Cardiac fibroblast (primary cell): Measurements from ENCODE around the gene IGF2BP2.

Source experiments
- DNase-seq, 2 donors: peaks; one replicate each; pipeline versions ENCODE4 v3.0.0 to v3.0.0-alpha.2; 2010; ENCODE audit warnings: low read depth in 2 of 2
- H3K4me3 ChIP-seq, 2 donors: replicated peaks in 1 of 2; 1 replicate in 1 of 2; 2 replicates in 1 of 2; pipeline ENCODE4 v1.5.1; 2011; ENCODE audit warnings: low read depth in 2 of 2, low read length in 2 of 2, mild to moderate bottlenecking in 2 of 2, moderate library complexity in 1 of 2
- CTCF ChIP-seq: IDR thresholded peaks from one replicate; pipeline ENCODE4 v1.5.1; 2011; ENCODE audit warnings: low read depth, mild to moderate bottlenecking, low read length, inconsistent platforms

Gene IGF2BP2

GRCh38 chr3:185744997-185745843 lies 79.6 kb downstream of the IGF2BP2 start:
- H3K4me3 ChIP-seq: no peak overlapping the region
- DNase-seq: peak; percentile 77 to 97
- peak; percentile 10 for TF ChIP-seq CTCF

GRCh38 chr3:185741586-185741985 lies 83.3 kb downstream of the IGF2BP2 start:
- DNase-seq: no peak
- no peak overlapping the region for H3K4me3 ChIP-seq
- no peak for TF ChIP-seq CTCF

- no peak for DNase-seq
- no peak for TF ChIP-seq CTCF
- no peak overlapping the region for H3K4me3 ChIP-seq
Measured at GRCh38 chr3:185740133-185740532, 84.7 kb downstream of the IGF2BP2 start.

- TF ChIP-seq CTCF: no peak
- H3K4me3 ChIP-seq: no peak overlapping the region
- no peak for DNase-seq
Measured at GRCh38 chr3:185739264-185739701, 85.6 kb downstream of the IGF2BP2 start.

- TF ChIP-seq CTCF: no peak
- peak in 1 of 2 donors; percentile 23 for DNase-seq
- H3K4me3 ChIP-seq: no peak overlapping the region
Measured at GRCh38 chr3:185737740-185738680, 86.8 kb downstream of the IGF2BP2 start.

- no peak overlapping the region for H3K4me3 ChIP-seq
- no peak for TF ChIP-seq CTCF
- peak; percentile 59 to 67 for DNase-seq
Measured at GRCh38 chr3:185737020-185737419, 87.8 kb downstream of the IGF2BP2 start.
